ENCODE data around the gene RUBCNL.

RUBCNL gene

GRCh38 chr13:46315491-46316075, 71.5 kb downstream of the RUBCNL start:
- no peak for DNase-seq (ENCODE audit: insufficient read length, low spot score)
- FAIRE-seq, result no peak
- no peak for TF ChIP-seq CTCF (IDR thresholded peaks at IDR 0.05; ENCODE audit: insufficient read depth, missing control alignments)

GRCh38 chr13:46315036-46315435, 72.0 kb downstream of the RUBCNL start:
- DNase-seq (ENCODE audit: insufficient read length, low spot score) (no peak), FAIRE-seq (no peak)
- TF ChIP-seq CTCF (IDR thresholded peaks at IDR 0.05; ENCODE audit: insufficient read depth, missing control alignments), result no peak

GRCh38 chr13:46314587-46314986, 72.5 kb downstream of the RUBCNL start:
- FAIRE-seq (no peak), DNase-seq (ENCODE audit: insufficient read length, low spot score) (no peak)
- TF ChIP-seq CTCF (IDR thresholded peaks at IDR 0.05; ENCODE audit: insufficient read depth, missing control alignments), result no peak

- no peak for TF ChIP-seq CTCF (IDR thresholded peaks at IDR 0.05; ENCODE audit: insufficient read depth, missing control alignments)
- no peak for DNase-seq (ENCODE audit: insufficient read length, low spot score)
- no peak for FAIRE-seq
These were observed 73.4 kb downstream of the RUBCNL start for GRCh38 chr13:46313432-46314257.

GRCh38 chr13:46313024-46313423, 74.0 kb downstream of the RUBCNL start:
- no peak for DNase-seq (ENCODE audit: insufficient read length, low spot score)
- no peak for TF ChIP-seq CTCF (IDR thresholded peaks at IDR 0.05; ENCODE audit: insufficient read depth, missing control alignments)
- FAIRE-seq, result no peak

- DNase-seq (ENCODE audit: insufficient read length, low spot score), result no peak
- FAIRE-seq, result no peak
- no peak for TF ChIP-seq CTCF (IDR thresholded peaks at IDR 0.05; ENCODE audit: insufficient read depth, missing control alignments)
These were observed 75.8 kb downstream of the RUBCNL start for GRCh38 chr13:46311217-46311616.

- FAIRE-seq, result no peak
- DNase-seq (ENCODE audit: insufficient read length, low spot score), result no peak
These were observed 77.0 kb downstream of the RUBCNL start for GRCh38 chr13:46310066-46310465.

More at GRCh38 chr13:46310066-46310465, 77.0 kb downstream of the RUBCNL start:
- TF ChIP-seq CTCF (IDR thresholded peaks at IDR 0.05; ENCODE audit: insufficient read depth, missing control alignments), result no peak

All from D721Med (cell line).